Stimulated activated CD4-positive, alpha-beta T cell treated with anti-CD3 and anti-CD28 coated beads, Interleukin-12 subunit alpha, Interleukin-12 subunit beta, amount 100 ng/mL, for 4 hours (primary cell): ENCODE results near the gene NFATC2IP.
"Not testable (repeated sequence)": the region's sequence is repeated elsewhere in the genome, so short reads cannot be mapped to it uniquely, and the experiment has no call there.

ENCODE experiments used
- DNase-seq: peaks from one replicate; pipeline ENCODE4 v3.0.0-alpha.2; 2020

Gene NFATC2IP

GRCh38 chr16:28975158-28975599 lies 24.4 kb downstream of the NFATC2IP start:
- no peak for DNase-seq

- no peak for DNase-seq
These were observed 27.2 kb downstream of the NFATC2IP start for GRCh38 chr16:28977703-28978662.

- DNase-seq, result not testable (repeated sequence)
These were observed 29.6 kb downstream of the NFATC2IP start for GRCh38 chr16:28980330-28980729.

GRCh38 chr16:28980929-28981328 lies 30.2 kb downstream of the NFATC2IP start:
- no peak for DNase-seq

- DNase-seq, result peak; percentile 48
These were observed 30.8 kb downstream of the NFATC2IP start for GRCh38 chr16:28981517-28981916.

GRCh38 chr16:28982418-28982817 lies 31.7 kb downstream of the NFATC2IP start:
- no peak for DNase-seq

GRCh38 chr16:28982949-28983348 lies 32.2 kb downstream of the NFATC2IP start:
- no peak for DNase-seq

- DNase-seq, result no peak
These were observed 32.9 kb downstream of the NFATC2IP start for GRCh38 chr16:28983644-28984043.

GRCh38 chr16:28984091-28984490 lies 33.4 kb downstream of the NFATC2IP start:
- no peak for DNase-seq

GRCh38 chr16:28984619-28985135 lies 33.9 kb downstream of the NFATC2IP start, which contains the start of gene LAT:
Gene LAT, plus strand, starts transcription at chr16:28985052. Its CDS starts 366 bp downstream, at chr16:28985418.
- peak; percentile 77 for DNase-seq

- no peak for DNase-seq
These were observed 34.7 kb downstream of the NFATC2IP start for GRCh38 chr16:28985211-28986041.

GRCh38 chr16:28986046-28986445 lies 35.3 kb downstream of the NFATC2IP start:
- no peak for DNase-seq

GRCh38 chr16:28986492-28986891 lies 35.8 kb downstream of the NFATC2IP start:
- DNase-seq, result no peak

GRCh38 chr16:28987170-28987853 lies 36.6 kb downstream of the NFATC2IP start:
- DNase-seq, result no peak

- DNase-seq, result no peak
These were observed 38.6 kb downstream of the NFATC2IP start for GRCh38 chr16:28989363-28989762.

GRCh38 chr16:28990375-28991040 lies 39.8 kb downstream of the NFATC2IP start:
- peak; percentile 61 for DNase-seq

- no peak for DNase-seq
These were observed 41.0 kb downstream of the NFATC2IP start for GRCh38 chr16:28991687-28992086.

- DNase-seq, result no peak
These were observed 41.8 kb downstream of the NFATC2IP start for GRCh38 chr16:28992496-28992895.

- no peak for DNase-seq
These were observed 48.1 kb downstream of the NFATC2IP start for GRCh38 chr16:28998837-28999236.

GRCh38 chr16:28999577-28999976 lies 48.8 kb downstream of the NFATC2IP start:
- DNase-seq, result no peak

- no peak for DNase-seq
These were observed 49.3 kb downstream of the NFATC2IP start for GRCh38 chr16:29000019-29000418.
